ENCODE measurements around the gene CCDC85C. TPM values are rescaled to one million over a fixed set of nuclear protein-coding genes. Genes with fewer than 3 reads are reported as not detected.

CCDC85C gene
- total RNA-seq (2022; extraction: Qiagen RNA extraction; ENCODE audit: low read depth): 33.8 to 44.2 TPM (median 41.9 TPM) in 5 replicates

DNA sequence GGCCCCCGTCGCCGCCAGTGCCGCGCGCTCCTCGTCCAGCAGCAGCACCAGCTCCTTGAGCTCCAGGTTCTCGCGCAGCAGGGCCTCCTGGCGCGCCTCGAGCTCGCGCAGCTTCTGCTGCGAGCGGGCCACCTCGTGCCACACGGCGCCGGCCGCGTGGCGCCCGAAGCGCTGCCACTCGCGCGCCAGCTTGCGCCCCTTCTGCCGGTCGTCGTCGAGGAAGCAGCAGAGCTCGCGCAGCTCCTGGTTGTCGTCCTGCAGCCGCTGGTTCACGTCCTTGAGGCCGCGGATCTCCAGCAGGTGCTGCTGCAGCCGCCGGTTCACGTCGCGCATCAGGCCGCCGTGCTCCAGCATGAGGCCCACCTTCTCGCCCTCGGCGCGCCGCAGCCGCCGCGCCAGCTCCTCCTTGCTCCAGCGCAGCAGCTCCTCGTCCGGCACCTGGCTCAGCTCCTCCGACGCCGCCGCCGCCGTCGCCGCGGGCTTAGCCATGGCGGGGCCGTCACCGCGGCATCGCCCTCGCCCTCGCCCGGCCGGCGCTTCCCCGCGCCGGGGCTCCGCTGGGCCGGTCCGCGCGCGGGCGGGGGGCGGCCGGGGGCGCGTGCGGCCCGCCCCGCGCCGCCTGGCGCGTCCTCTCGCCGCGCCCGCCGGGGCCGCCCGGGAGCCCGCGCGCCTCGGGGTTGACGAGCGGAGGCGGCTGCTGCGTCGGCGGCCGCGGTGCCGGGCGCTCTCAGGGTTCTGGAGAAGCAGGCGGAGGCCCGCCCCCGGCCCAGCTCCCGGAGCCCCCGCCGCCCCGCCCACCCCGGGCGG is at the start of gene CCDC85C:
Gene CCDC85C, minus strand, starts transcription at position 737 of the 807 bp plus-strand sequence. Its CDS starts 248 bp downstream, at position 489.

DNA sequence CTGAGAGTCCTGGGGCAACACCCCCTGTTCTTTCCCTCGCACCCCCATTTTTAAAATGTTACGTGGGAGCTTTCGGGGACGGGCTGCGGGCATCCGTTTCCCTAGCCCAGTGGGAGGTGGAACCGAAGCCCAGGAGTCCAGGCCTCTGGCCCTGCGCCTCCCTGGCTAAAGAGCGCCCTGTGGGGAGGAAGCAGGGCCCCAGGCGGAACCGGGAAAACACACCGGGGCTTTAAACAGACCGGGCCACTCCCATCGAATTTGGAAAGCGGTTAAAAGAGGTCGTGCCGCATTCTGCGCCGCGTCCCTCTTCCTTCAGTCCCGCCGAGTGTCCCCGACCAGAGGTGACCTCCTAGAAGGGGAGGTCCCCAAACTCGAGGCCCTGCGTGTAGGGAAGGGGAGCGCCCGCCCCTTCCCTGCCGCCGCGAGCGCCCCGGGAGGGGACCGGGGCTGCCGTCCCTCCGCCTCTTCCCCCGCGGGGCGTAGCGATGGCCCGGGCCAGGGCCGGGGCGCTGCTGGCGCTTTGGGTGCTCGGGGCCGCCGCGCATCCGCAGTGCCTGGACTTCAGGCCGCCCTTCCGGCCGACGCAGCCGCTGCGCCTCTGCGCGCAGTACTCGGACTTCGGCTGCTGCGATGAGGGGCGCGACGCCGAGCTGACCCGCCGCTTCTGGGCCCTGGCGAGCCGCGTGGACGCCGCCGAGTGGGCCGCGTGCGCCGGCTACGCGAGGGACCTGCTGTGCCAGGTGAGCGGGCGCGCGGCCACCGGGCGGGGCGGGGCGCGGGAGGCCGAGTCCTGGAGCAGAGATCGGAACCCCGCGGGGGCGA is 40.9 kb upstream of the CCDC85C start, which contains the start of gene HHIPL1:
Gene HHIPL1, plus strand, starts transcription at position 407 of the 822 bp plus-strand sequence. Its CDS starts 79 bp downstream, at position 486.

DNA sequence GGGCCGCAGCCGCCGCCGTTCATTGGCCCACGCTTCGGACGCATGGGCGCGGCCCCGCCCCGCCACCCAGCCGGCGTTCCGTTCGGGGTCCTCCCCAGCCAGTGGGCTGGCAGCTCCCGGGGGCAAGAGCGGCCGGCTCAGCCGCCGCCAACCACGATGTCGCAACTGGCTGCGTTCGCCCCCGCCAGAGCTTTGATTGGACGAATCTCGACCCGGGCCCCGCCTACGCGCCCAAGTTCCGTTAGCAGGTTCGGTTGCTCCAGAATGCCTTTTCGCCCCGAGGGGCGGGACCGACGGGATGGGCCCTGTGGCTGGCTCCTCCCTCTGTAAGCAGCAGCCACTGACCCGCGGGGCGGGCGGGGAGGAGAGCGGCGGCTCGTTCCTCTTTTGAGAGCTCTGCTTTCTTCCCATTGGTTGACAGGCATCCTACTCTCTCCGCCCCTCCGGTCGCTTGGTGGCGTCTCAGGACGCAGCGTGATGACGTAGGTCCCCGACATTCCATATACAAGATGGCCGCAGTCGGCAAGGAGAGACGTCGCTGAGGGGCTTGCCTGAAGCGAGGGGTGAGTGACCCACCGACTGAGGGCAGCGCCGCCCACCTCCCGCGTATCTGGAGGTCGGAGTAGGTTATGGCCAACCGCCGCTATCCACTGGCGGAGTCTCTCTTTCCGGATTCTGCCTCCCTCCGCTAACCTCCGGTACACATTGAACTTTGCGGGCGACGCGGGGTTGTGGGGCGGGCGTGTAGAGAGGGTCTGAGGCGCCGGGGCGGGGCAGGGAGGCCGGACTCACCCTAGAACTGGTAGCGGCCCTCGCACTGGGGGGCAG is 122.9 kb downstream of the CCDC85C start, which contains the start of gene CCNK:
Gene CCNK, plus strand, starts transcription at position 493 of the 828 bp plus-strand sequence. CDS start 11,269 bp downstream, outside the sequence.

DNA sequence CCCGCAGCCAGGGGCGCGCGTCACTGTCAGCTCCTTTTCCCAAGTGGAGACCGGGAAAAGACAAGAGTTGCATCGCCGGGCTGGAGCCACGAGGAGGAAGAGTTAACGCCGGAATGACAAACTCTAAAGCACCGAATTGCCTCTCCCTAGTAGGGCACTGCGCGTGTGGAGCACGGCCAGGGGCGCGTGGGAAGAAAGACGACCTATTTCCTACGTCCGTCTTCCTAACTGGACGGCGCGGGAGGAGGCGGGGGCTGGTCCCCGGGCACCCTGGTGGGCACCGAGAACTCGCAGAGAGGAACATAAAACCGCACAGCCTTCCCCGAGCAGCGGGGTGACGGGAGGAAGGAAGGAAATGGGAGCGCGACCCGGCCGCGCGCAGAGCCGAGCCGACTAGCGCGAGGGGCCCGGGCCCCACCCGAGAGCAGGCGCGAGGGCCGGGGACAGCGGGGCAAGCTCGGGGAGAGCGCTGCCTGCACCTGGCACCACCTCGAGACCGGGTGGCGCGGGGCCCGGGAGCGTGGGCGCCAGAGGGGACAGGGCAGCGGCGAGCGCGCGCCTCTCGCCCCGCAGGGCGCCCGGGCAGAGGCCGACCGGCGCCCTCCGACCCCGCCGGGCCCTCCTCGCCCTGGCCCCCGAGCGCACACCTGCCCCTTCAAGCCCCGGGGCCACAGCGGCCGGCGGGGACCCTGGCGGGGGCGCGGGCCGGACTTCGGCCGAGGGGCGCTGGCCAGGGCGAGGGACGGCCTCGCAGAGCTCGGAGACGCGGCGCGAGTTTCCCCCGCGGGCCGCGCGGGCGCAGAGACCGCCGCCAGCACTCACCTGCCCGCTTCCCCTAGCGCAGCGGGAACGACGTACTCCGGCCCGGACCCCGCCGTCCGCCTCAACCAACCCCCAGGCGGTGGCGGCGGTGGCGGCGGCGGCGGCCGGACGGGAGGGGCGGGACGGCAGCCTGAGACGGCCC is 123.8 kb downstream of the CCDC85C start, which contains the start of gene SETD3:
Gene SETD3, minus strand, starts transcription at position 954 of the 964 bp plus-strand sequence. CDS start 15,054 bp downstream, outside the sequence.

Other genes starting within 250 kb of the CCDC85C start
- gene SETD3, start 123.3 kb downstream of the CCDC85C start, total RNA-seq (2022; extraction: Qiagen RNA extraction; ENCODE audit: low read depth): 43.3 to 48.9 TPM (median 48.2 TPM) in 5 replicates
- 47.1 to 54.6 TPM (median 50.9 TPM) in 5 replicates for gene CCNK, start 122.8 kb downstream of the CCDC85C start, total RNA-seq (2022; extraction: Qiagen RNA extraction; ENCODE audit: low read depth)
- gene HHIPL1, start 40.9 kb upstream of the CCDC85C start, total RNA-seq (2022; extraction: Qiagen RNA extraction; ENCODE audit: low read depth): 0.16 to 0.38 TPM (median 0.20 TPM) in 5 replicates
- 0.07 to 0.42 TPM (median 0.16 TPM) in 5 replicates for gene CYP46A1, start 80.1 kb upstream of the CCDC85C start, total RNA-seq (2022; extraction: Qiagen RNA extraction; ENCODE audit: low read depth)
- 30.1 to 39.6 TPM (median 37.3 TPM) in 5 replicates for gene EML1, start 189.2 kb upstream of the CCDC85C start, total RNA-seq (2022; extraction: Qiagen RNA extraction; ENCODE audit: low read depth)

All from A549 treated with GW870086 at 1 μM for 4 hours (cell line).